HepG2 (cell line): ENCODE measurements around the gene GFPT1. TPM values are rescaled to one million over a fixed set of nuclear protein-coding genes. Genes with fewer than 3 reads are reported as not detected.
A peak's percentile ranks its signal among the peaks of the same experiment; 100 is the strongest.

ENCODE experiments used
- ATAC-seq: fragments of 200-7000 bp; cut with Tn5 transposase; 3 replicates; pipeline ENCODE4 v1.9.1; 2020; ENCODE audit warnings: mild to moderate bottlenecking, moderate library complexity
- BruUV-seq: library from RNA; stranded (reverse); fragments of 400-500 nt; replicated peaks from 2 replicates; lab custom pipeline; 2021; lab: Mats Ljungman, UMichigan
- CTCF ChIA-PET: fragments of 300-600 bp; formaldehyde crosslinking; extraction: SDS; loops from one replicate; lab custom pipeline; 2021; ENCODE audit warnings: low total read pairs, inconsistent platforms, low intra/inter-chr PET ratio; lab: Yijun Ruan, JAX
- POLR2A ChIA-PET: fragments of 350-600 bp; sonication (Branson Sonifier 250); formaldehyde crosslinking; loops from one replicate; lab custom pipeline; 2020; ENCODE audit warnings: antibody characterized with exemption, inconsistent platforms; lab: Yijun Ruan, JAX
- DNase-seq: peaks from one replicate; pipeline ENCODE4 v3.0.0-alpha.2; 2015; ENCODE audit warnings: low spot score
- FAIRE-seq: peaks from 3 replicates; lab custom pipeline; 2011; peaks lifted over from hg19 to GRCh38; lab: Jason Lieb, UNC
- H2AFZ ChIP-seq: one replicate; pipeline ENCODE4 v1.6.1; 2011; ENCODE audit warnings: low read length, inconsistent platforms
- H3K27ac ChIP-seq: fragments of 300-600 bp; 3 replicates; pipeline ENCODE4 v1.8.0; 2011; ENCODE audit warnings: mixed run types, mild to moderate bottlenecking, mixed read lengths, low read length, inconsistent platforms; ENCODE audit not compliant: insufficient read depth; ENCODE audit errors: extremely low read length
- H3K27me3 ChIP-seq, 2 experiments: fragments of 200-600 bp in 1 of 2; 2 replicates in 1 of 2; 3 replicates in 1 of 2; pipeline versions ENCODE4 v1.6.0 to v1.8.0; 2011; ENCODE audit warnings: low read length in 2 of 2, mild to moderate bottlenecking in 2 of 2, moderate library complexity in 2 of 2, inconsistent platforms in 1 of 2; ENCODE audit not compliant: insufficient read depth in 2 of 2, control insufficient read depth in 1 of 2
- H3K36me3 ChIP-seq, 2 experiments: fragments of 200-600 bp in 1 of 2; replicated peaks in 1 of 2; 2 replicates in 1 of 2; 3 replicates in 1 of 2; pipeline versions ENCODE4 v1.5.1 to v1.8.0; 2011; ENCODE audit warnings: low read length in 2 of 2, inconsistent platforms in 1 of 2; ENCODE audit not compliant: insufficient read depth in 2 of 2, control insufficient read depth in 1 of 2
- H3K4me1 ChIP-seq: 2 replicates; pipeline ENCODE4 v1.5.1; 2012; ENCODE audit warnings: low read length, inconsistent platforms; ENCODE audit not compliant: insufficient read depth
- H3K4me2 ChIP-seq: 2 replicates; pipeline ENCODE4 v1.6.0; 2011; ENCODE audit warnings: low read depth, low read length, inconsistent platforms
- H3K4me3 ChIP-seq, 3 experiments: fragments of 200-600 bp in 1 of 3; sonication (generic), shearing (Covaris generic) in 1 of 3; replicated peaks in 1 of 3; 2 replicates each; pipeline ENCODE4 v1.5.1; 2011 to 2016; ENCODE audit warnings: low read length in 3 of 3, inconsistent platforms in 2 of 3, low read depth in 2 of 3, mild to moderate bottlenecking in 2 of 3, control low read depth in 1 of 3, mixed read lengths in 1 of 3; ENCODE audit not compliant: insufficient read depth in 1 of 3
- H3K79me2 ChIP-seq: one replicate; pipeline ENCODE4 v1.6.1; 2011; ENCODE audit warnings: low read length, inconsistent platforms; ENCODE audit not compliant: insufficient read depth
- H3K9ac ChIP-seq: 2 replicates; pipeline ENCODE4 v1.6.0; 2011; ENCODE audit warnings: mild to moderate bottlenecking, low read depth, low read length, inconsistent platforms; ENCODE audit not compliant: insufficient read depth
- H3K9me3 ChIP-seq: 2 replicates; pipeline ENCODE4 v1.5.1; 2012; ENCODE audit warnings: mild to moderate bottlenecking, low read length
- H4K20me1 ChIP-seq: 2 replicates; pipeline ENCODE4 v1.6.0; 2011; ENCODE audit warnings: inconsistent platforms, mild to moderate bottlenecking, low read length, moderate library complexity; ENCODE audit not compliant: insufficient read depth
- CEBPB ChIP-seq: IDR thresholded peaks from 2 replicates; pipeline ENCODE4 v1.6.1; 2011; ENCODE audit warnings: low read depth, low read length, improper control_type of control experiment, borderline replicate concordance
- CEBPG ChIP-seq: IDR thresholded peaks from 2 replicates; pipeline ENCODE4 v1.6.1; 2016
- CHD4 ChIP-seq: fragments of 200-600 bp; sonication (generic); IDR thresholded peaks from 2 replicates; pipeline ENCODE4 v1.7.0; 2017; ENCODE audit warnings: mild to moderate bottlenecking, low read length, borderline replicate concordance
- RBM22 ChIP-seq: fragments of 200-400 bp; formaldehyde crosslinking; optimal IDR thresholded peaks from 2 replicates; pipeline ENCODE3; 2017; ENCODE audit warnings: mild to moderate bottlenecking, low read length, moderate library complexity
- WGBS: methylation state at CpG from one replicate; pipeline ENCODE4 v1.1.6; 2017; ENCODE audit warnings: low lambda C conversion rate; 5-methylcytosine and 5-hydroxymethylcytosine counted together
- in situ Hi-C: cut with HindIII; loops from 2 replicates; pipeline ENCODE4 v1.10.0; 2017; ENCODE audit warnings: low pct_unique_long_range_greater_than_20kb; ENCODE audit not compliant: extremely low pct_ligation_motif_present
- intact Hi-C: fragments of 100-400 bp; cut with micrococcal nuclease; formaldehyde crosslinking; loops from one replicate; pipeline ENCODE4 v1.10.0; 2022; ENCODE audit not compliant: unreplicated experiment
- polyA plus RNA-seq, 8 experiments: library from polyadenylated mRNA; depleted of rRNA in 3 of 8; stranded (reverse) in 7 of 8; unstranded in 1 of 8; fragments of >200 nt; fragmentation: Illumina TruSeq in 4 of 8; extraction: Trizol in 4 of 8; gene quantifications; 2 replicates each; pipeline versions ENCODE4 v1.2.1 to v1.2.3, GENCODE V29; 2011 to 2016; ENCODE audit warnings: low read depth in 4 of 8, missing spikeins in 1 of 8, mixed read lengths in 1 of 8; ENCODE audit not compliant: insufficient read depth in 1 of 8
- small RNA-seq, 3 experiments: library from RNA; depleted of rRNA; stranded (forward); fragments of <200 nt; gene quantifications; one replicate each; pipeline ENCODE3, GENCODE V24; 2012; ENCODE audit warnings: low read depth in 2 of 3, low replicate concordance in 1 of 3; ENCODE audit not compliant: insufficient read length in 3 of 3, insufficient read depth in 2 of 3
- total RNA-seq, 5 experiments: library from RNA; depleted of rRNA; stranded (reverse); fragments of >200 nt; fragmentation: Illumina TruSeq; extraction: Trizol; gene quantifications; 2 replicates each; pipeline ENCODE4 v1.2.3, GENCODE V29; 2016; ENCODE audit warnings: low read depth in 1 of 5

GFPT1 gene
- total and polyA plus RNA-seq, 2 of the 13 experiments (the other 11 are each of a cell fraction or from before 2014, with no cell fraction given) = 24.0 to 84.9 TPM

- no peaks in the 10 kb centered on the region for H3K36me3 ChIP-seq
- TF ChIP-seq RBM22 (no peak), CHD4 (0 out of 2 replicates have a peak, but pooled peaks have one; percentile 8), CEBPB (peak; percentile 66; the same call in 1 of the 2 replicates), CEBPG (CRISPR knock-in tag) (0 out of 2 replicates have a peak, but pooled peaks have one; percentile 20)
- TF ChIP-seq, all 625 proteins: peak for 3
- no peaks in the 10 kb centered on the region for H3K27me3 ChIP-seq
- H3K9me3 ChIP-seq = no peaks in the 10 kb centered on the region
- in situ Hi-C loops = no loop called here
- intact Hi-C loops = no loop called here
- CTCF ChIA-PET = no interaction called here
- BruUV-seq = no TSS peak
- no peak overlapping the region for H3K9ac ChIP-seq
- POLR2A ChIA-PET = no interaction called here
- ATAC-seq = no peak
- WGBS = 88% methylated on average over 3 of the region's 3 CpGs
- no peaks in the 10 kb centered on the region for H3K79me2 ChIP-seq
- H2AFZ ChIP-seq = no peak overlapping the region
- no peak overlapping the region for H3K4me3 ChIP-seq
- H4K20me1 ChIP-seq = no peaks in the 10 kb centered on the region
- FAIRE-seq = no peak
- H3K4me2 ChIP-seq = no peak overlapping the region
- H3K4me1 ChIP-seq = peaks cover 24% of the 10 kb centered on the region
- DNase-seq = no peak
- no peak overlapping the region for H3K27ac ChIP-seq
These were observed 115.2 kb downstream of the GFPT1 start for GRCh38 chr2:69271831-69272257.

Small RNA genes within 50 kb of the gene (small RNA-seq; reads per million reads assigned to genes)
- 0 reads per million in 3 experiments for gene RF00019

Other genes with a start within 250 kb of the GFPT1 start
- gene NFU1, start 50.2 kb upstream of the GFPT1 start, total RNA-seq (2016; rRNA removed; fragmentation: Illumina TruSeq; extraction: Trizol) = 84.0 and 99.6 TPM in 2 replicates
- gene NFU1, start 50.2 kb upstream of the GFPT1 start, polyA plus RNA-seq (2011; rRNA removed) = 28.1 and 39.1 TPM in 2 replicates